Tibial nerve (tissue), 4 donors: ENCODE measurements around the gene PLEKHG1. TPM values are rescaled to one million over a fixed set of nuclear protein-coding genes. Genes with fewer than 3 reads are reported as not detected.

Experiments used
- DNase-seq, 2 donors: peaks; one replicate each; pipeline ENCODE4 v3.0.0-alpha.2; 2019; ENCODE audit warnings: low spot score in 2 of 2
- H3K27ac ChIP-seq, 4 donors: fragments of 200-600 bp; sonication (generic) in 3 of 4; one replicate each; pipeline ENCODE4 v1.5.1; 2017 to 2019; ENCODE audit warnings: mild to moderate bottlenecking in 1 of 4
- H3K27me3 ChIP-seq, 2 donors: fragments of 200-600 bp; sonication (generic) in 1 of 2; one replicate each; pipeline versions ENCODE4 v1.5.1 to v1.6.0; 2017 to 2019
- H3K36me3 ChIP-seq, 3 donors: fragments of 200-600 bp; sonication (generic); one replicate each; pipeline ENCODE4 v1.5.1; 2018 to 2019
- H3K4me1 ChIP-seq, 4 donors: fragments of 200-600 bp; sonication (generic) in 3 of 4; one replicate each; pipeline ENCODE4 v1.5.1; 2017 to 2019
- H3K4me3 ChIP-seq, 4 donors: fragments of 200-600 bp; sonication (generic) in 3 of 4; one replicate each; pipeline ENCODE4 v1.5.1; 2017 to 2019; ENCODE audit warnings: mild to moderate bottlenecking in 1 of 4, moderate library complexity in 1 of 4
- H3K9me3 ChIP-seq, 4 donors: fragments of 200-600 bp; sonication (generic) in 3 of 4; one replicate each; pipeline ENCODE4 v1.5.1; 2017 to 2019
- EP300 ChIP-seq, 2 donors: sonication (generic); formaldehyde crosslinking; IDR thresholded peaks; one replicate each; pipeline ENCODE4 v1.6.1; 2017; ENCODE audit warnings: antibody characterized with exemption in 2 of 2, mild to moderate bottlenecking in 1 of 2
- POLR2A ChIP-seq, 2 donors: fragments of 450-650 bp; IDR thresholded peaks; one replicate each; pipeline ENCODE4 v1.6.1; 2017; ENCODE audit warnings: antibody characterized with exemption in 2 of 2, mild to moderate bottlenecking in 2 of 2, moderate library complexity in 2 of 2
- WGBS, 2 donors: methylation state at CpG; one replicate each; pipeline ENCODE4 v1.1.5; 2018; 5-methylcytosine and 5-hydroxymethylcytosine counted together
- total RNA-seq, 4 donors: library from RNA; depleted of rRNA; stranded (reverse); fragments of >200 nt; gene quantifications; one replicate each; pipeline ENCODE4 v1.1.0, GENCODE V29; 2016
- TF ChIP-seq, protein P1 (sequence below), 5 experiments: fragments of 200-600 bp in 3 of 5; fragments of 450-650 bp in 2 of 5; sonication (generic) in 3 of 5; IDR thresholded peaks; one replicate each; pipeline ENCODE4 v1.5.1; 2016 to 2019; ENCODE audit warnings: antibody characterized with exemption in 5 of 5, mild to moderate bottlenecking in 3 of 5, moderate library complexity in 2 of 5

The PLEKHG1 gene
- total RNA-seq, 4 donors from 2014 or later = 25.6 to 50.1 (median 39.7) TPM

DNA sequence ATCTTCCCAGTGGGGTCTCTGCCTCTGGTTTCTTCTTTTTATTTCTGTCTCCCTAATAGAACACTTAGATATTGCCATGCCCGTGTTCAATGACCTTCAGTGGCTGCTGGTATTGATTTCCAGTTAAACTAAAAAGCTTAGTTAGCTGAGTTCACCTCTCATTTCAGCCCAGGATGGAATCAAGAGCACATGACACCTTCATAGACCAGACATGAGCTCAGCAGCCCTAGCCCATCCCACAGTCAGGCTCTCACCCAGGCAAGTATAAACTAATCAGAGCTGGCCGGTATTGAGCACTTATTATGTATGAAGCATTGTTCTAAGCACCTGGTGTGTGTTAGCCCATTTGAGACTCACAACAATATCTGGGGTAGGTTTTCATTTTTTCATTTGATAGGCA lies 33.7 kb upstream of the PLEKHG1 start:
- Histone ChIP-seq H3K27me3 (no peaks in the 10 kb centered on the region), H3K27ac (no peak overlapping the region), H3K9me3 (peaks cover 0 to 4% (median 0%) of the 10 kb centered on the region in 4 donors), H3K4me1 (peaks cover 0 to 5% (median 0%) of the 10 kb centered on the region in 4 donors), H3K36me3 (no peaks in the 10 kb centered on the region), H3K4me3 (no peak overlapping the region)
- DNase-seq = no peak
- no peak for TF ChIP-seq EP300 (IDR thresholded peaks at IDR 0.05)
- no peak for TF ChIP-seq POLR2A (IDR thresholded peaks at IDR 0.05)
- TF ChIP-seq, protein P1, sequence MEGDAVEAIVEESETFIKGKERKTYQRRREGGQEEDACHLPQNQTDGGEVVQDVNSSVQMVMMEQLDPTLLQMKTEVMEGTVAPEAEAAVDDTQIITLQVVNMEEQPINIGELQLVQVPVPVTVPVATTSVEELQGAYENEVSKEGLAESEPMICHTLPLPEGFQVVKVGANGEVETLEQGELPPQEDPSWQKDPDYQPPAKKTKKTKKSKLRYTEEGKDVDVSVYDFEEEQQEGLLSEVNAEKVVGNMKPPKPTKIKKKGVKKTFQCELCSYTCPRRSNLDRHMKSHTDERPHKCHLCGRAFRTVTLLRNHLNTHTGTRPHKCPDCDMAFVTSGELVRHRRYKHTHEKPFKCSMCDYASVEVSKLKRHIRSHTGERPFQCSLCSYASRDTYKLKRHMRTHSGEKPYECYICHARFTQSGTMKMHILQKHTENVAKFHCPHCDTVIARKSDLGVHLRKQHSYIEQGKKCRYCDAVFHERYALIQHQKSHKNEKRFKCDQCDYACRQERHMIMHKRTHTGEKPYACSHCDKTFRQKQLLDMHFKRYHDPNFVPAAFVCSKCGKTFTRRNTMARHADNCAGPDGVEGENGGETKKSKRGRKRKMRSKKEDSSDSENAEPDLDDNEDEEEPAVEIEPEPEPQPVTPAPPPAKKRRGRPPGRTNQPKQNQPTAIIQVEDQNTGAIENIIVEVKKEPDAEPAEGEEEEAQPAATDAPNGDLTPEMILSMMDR (IDR thresholded peaks at IDR 0.05) = no peak
- 82 to 90% methylated on average over 2 of the region's 2 CpGs for WGBS, 2 donors

DNA sequence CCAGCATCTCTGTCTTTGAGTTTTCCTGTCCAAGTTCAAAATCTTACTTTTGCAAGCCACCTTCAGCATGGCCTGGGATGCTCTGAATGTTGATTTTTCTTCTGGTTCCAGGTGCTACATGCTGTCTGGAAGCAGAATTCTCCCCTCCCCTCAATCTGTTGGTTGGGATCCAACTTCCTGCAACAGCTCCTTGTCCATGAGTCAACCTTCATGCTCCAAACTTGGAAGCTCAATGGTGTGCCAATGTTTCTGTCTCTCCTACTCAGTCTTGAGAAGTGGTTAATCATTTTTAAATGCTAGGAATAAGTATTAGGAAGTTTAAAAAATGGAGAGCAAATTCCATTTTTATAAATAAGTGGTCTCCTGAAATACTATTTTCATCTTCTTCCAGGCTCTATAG lies 33.2 kb upstream of the PLEKHG1 start:
- H3K36me3 ChIP-seq = no peaks in the 10 kb centered on the region
- peak overlapping the region in 1 of 4 donors; percentile 9 for H3K27ac ChIP-seq
- no peak for DNase-seq
- peaks cover 0 to 4% (median 0%) of the 10 kb centered on the region in 4 donors for H3K9me3 ChIP-seq
- no peaks in the 10 kb centered on the region for H3K27me3 ChIP-seq
- TF ChIP-seq POLR2A (IDR thresholded peaks at IDR 0.05) = no peak
- TF ChIP-seq EP300 (IDR thresholded peaks at IDR 0.05) = no peak
- TF ChIP-seq, protein P1 (IDR thresholded peaks at IDR 0.05) = no peak
- no peak overlapping the region for H3K4me3 ChIP-seq
- H3K4me1 ChIP-seq = peaks cover 0 to 5% (median 0%) of the 10 kb centered on the region in 4 donors

DNA sequence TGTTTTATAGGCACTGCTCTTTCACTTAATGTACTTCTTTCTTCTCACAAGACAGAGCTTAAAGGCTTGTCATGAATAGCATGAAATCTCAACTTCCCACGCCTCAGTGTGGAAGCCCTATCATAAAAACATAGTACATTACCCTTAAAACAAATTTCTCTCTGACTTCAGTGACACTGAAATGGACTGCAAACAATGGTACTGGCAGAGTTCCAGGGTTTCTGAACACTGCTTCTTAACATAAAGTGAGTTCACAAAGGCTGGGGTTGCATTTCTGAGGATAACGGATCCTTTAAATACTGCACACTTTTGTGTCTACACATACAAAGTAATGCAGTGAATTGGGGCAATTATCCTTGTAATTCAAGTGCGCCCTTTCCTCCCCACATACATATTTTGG lies 32.3 kb upstream of the PLEKHG1 start:
- no peak overlapping the region for H3K4me3 ChIP-seq
- H3K4me1 ChIP-seq = peaks cover 0 to 5% (median 0%) of the 10 kb centered on the region in 4 donors
- H3K36me3 ChIP-seq = no peaks in the 10 kb centered on the region
- no peak for DNase-seq
- no peaks in the 10 kb centered on the region for H3K27me3 ChIP-seq
- WGBS, 2 donors = 41 to 47% methylated on average over 3 of the region's 3 CpGs
- H3K27ac ChIP-seq = peak overlapping the region in 2 of 4 donors; percentile 9 to 51
- TF ChIP-seq, protein P1 (IDR thresholded peaks at IDR 0.05) = no peak
- TF ChIP-seq POLR2A (IDR thresholded peaks at IDR 0.05) (no peak), EP300 (IDR thresholded peaks at IDR 0.05) (no peak)
- peaks cover 0 to 4% (median 0%) of the 10 kb centered on the region in 4 donors for H3K9me3 ChIP-seq

DNA sequence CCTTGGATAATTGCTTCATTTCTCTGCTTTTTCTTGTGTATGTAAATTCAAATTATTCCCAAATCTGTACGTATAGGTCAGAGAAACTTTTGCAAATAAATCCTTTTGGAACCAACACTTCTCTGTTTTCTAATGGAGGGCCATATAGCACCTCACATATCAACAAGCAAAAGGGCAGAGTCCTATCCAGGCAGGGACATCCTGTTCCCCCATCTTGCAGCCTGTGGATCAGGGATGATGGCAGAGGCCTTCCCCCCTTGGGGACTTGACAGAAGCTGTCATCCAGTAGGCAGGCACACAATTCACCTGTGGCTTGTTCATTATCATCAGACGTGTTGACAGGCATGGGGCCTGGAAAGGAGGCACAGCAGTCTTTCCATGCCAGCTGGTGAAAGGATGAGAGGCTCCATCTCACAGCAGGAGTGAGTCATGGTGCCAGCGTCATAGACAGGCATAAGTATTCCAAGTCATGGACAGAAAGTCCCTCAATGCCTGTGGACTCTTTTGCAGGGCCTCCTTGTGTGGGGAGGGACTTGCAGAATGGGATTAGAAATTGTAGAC lies 31.8 kb upstream of the PLEKHG1 start:
- WGBS, 2 donors = 42 to 55% methylated on average over 3 of the region's 3 CpGs
- Histone ChIP-seq H3K27ac (peak overlapping the region in 2 of 4 donors; percentile 9 to 51), H3K9me3 (peaks cover 0 to 4% (median 0%) of the 10 kb centered on the region in 4 donors), H3K27me3 (no peaks in the 10 kb centered on the region), H3K4me3 (no peak overlapping the region), H3K36me3 (no peaks in the 10 kb centered on the region), H3K4me1 (peaks cover 0 to 5% (median under 1%) of the 10 kb centered on the region in 4 donors)
- no peak for DNase-seq
- TF ChIP-seq, protein P1 (IDR thresholded peaks at IDR 0.05) = no peak
- TF ChIP-seq POLR2A (IDR thresholded peaks at IDR 0.05) (no peak), EP300 (IDR thresholded peaks at IDR 0.05) (no peak)

DNA sequence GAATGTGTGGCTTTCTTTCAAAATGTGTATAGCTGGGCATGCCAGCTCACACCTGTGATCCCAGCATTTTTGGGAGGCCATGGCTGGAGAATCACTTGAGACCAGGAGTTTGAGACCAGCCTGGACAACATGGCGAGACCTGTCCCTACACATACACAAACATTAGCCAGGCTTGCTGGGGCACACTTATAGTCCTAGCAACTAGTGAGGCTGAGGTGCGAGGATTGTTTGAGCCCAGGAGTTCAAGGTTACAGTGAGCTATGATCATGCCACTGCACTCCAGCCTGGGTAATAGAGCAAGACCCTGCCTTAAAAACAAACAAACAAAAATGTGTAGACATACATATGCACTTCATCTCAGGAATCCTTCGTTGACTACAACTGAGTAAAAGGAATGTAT lies 31.1 kb upstream of the PLEKHG1 start:
- H3K4me1 ChIP-seq = peaks cover 0 to 6% (median 3%) of the 10 kb centered on the region in 4 donors
- TF ChIP-seq, protein P1 (IDR thresholded peaks at IDR 0.05) = no peak
- TF ChIP-seq POLR2A (IDR thresholded peaks at IDR 0.05) = no peak
- no peak for TF ChIP-seq EP300 (IDR thresholded peaks at IDR 0.05)
- 83 to 94% methylated on average over 3 of the region's 3 CpGs for WGBS, 2 donors

More for the DNA sequence above, 31.1 kb upstream of the PLEKHG1 start:
- Histone ChIP-seq H3K36me3 (no peaks in the 10 kb centered on the region), H3K27me3 (no peaks in the 10 kb centered on the region), H3K9me3 (peaks cover 0 to 4% (median 0%) of the 10 kb centered on the region in 4 donors), H3K27ac (peak overlapping the region in 1 of 4 donors; percentile 51), H3K4me3 (no peak overlapping the region)
- no peak for DNase-seq
